Measurements from ENCODE around the gene SPATC1L. TPM values are rescaled to one million over a fixed set of nuclear protein-coding genes. Genes with fewer than 3 reads are reported as not detected.

Gene SPATC1L
- total and polyA plus RNA-seq, 2 of the 8 experiments (the other 6 are each of a cell fraction or from before 2014, with no cell fraction given): 24.9 to 50.0 TPM

DNA sequence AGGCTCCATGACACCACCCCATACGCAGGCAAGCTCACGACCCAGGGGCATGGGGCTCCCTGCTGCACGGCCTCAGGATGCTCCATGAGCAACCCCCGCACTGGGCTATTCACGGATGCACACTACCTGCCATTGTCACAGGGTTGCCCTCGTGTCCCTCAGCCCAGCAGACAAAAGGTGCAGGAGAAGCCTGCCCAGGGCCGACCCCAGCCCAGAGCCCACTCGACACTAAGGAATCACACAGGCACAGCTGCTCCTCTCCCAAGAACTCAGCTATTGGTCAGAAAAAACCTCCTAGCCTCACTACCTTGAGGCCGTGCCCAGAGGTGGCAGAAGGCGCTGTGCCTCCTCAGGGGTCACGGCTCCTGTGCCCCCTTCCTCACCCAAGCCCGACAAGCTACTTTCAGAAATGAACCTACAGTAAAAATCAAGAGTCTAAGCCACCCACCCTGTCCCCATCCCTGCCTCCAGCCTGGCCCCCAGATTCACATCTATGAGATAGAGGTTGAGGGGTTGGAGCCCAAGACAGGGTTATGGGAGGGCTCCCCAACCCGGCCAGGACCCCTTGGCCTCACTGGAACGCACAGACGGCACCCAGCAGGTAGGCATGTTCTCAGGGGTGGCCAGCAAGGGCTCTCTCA lies 6.4 kb upstream of the SPATC1L start:
- ChIA-PET CTCF (ENCODE audit: partially characterized antibody) (interaction anchor here (1.2 to 1.5 kb wide), 2 partner anchors 43 to 48 kb away, joined by 3 to 5 read pairs; no protein-coding TSS in a partner anchor), POLR2A (ENCODE audit: partially characterized antibody) (interaction anchor here (0.9 kb wide), 1 partner anchor 10 kb away, joined by 3 read pairs; no protein-coding TSS in a partner anchor)
- no peak overlapping the region for H2BK120ac ChIP-seq (replicated peaks; ENCODE audit: low read depth, low read length)
- no peak overlapping the region for H3K4me3 ChIP-seq (ENCODE audit: extremely low read depth in 1 of 4, insufficient read depth in 2 of 4, low read depth in 3 of 4, low read length in 4 of 4)
- DNase-seq (ENCODE audit: low read depth in 1 of 2, low spot score in 2 of 2) (no peak), FAIRE-seq (no peak)
- H3K79me2 ChIP-seq (ENCODE audit: control insufficient read depth in 1 of 2, insufficient read depth in 2 of 2, low read length in 2 of 2): no peaks in the 10 kb centered on the region
- TF ChIP-seq CTBP2 (IDR thresholded peaks at IDR 0.05; ENCODE audit: borderline replicate concordance, insufficient read depth, insufficient read length, low read length): no peak
- no peak overlapping the region for H2BK12ac ChIP-seq (ENCODE audit: low read depth, low read length)
- no peak overlapping the region for H2AFZ ChIP-seq (ENCODE audit: low read length)
- no peaks in the 10 kb centered on the region; the same call in 1 of the 2 replicates for H3K79me1 ChIP-seq (ENCODE audit: low read depth, low read length)
- H4K8ac ChIP-seq (ENCODE audit: extremely low read depth, insufficient read depth, low read length): 0 out of 2 replicates have a peak overlapping the region, but pooled peaks have one; percentile 25
- no peak overlapping the region for H3K9ac ChIP-seq (replicated peaks in 1 of 4; ENCODE audit: extremely low read depth in 1 of 4, low read depth in 3 of 4, low read length in 3 of 4)
- no peak overlapping the region for H3K23ac ChIP-seq (ENCODE audit: insufficient read length)
- no peaks in the 10 kb centered on the region for H3K27me3 ChIP-seq (replicated peaks in 1 of 4; ENCODE audit: control insufficient read depth in 3 of 4, extremely low read depth in 1 of 4, insufficient read depth in 3 of 4, low read length in 3 of 4)
- no peak overlapping the region for H3K18ac ChIP-seq (ENCODE audit: extremely low read depth, low read length)
- H4K91ac ChIP-seq (replicated peaks; ENCODE audit: insufficient read length, low read length): no peak overlapping the region
- H2BK5ac ChIP-seq (ENCODE audit: low read depth, low read length): no peak overlapping the region
- no peak overlapping the region for H3K56ac ChIP-seq (replicated peaks; ENCODE audit: insufficient read length, low read depth, low read length)
- WGBS, 2 experiments (ENCODE audit: extremely low coverage in 1 of 2, insufficient coverage in 1 of 2, insufficient read length in 1 of 2, insufficient replicate concordance in 2 of 2, low coverage in 1 of 2, low lambda C conversion rate in 2 of 2, missing lambda C conversion rate in 1 of 2): 94% methylated on average over 14 of the region's 15 CpGs; no CpG with 5 or more reads in 1 of the 2 experiments
- peaks cover 6 to 26% (median 17%) of the 10 kb centered on the region in 4 experiments; a peak in 7 of 8 replicates for H3K36me3 ChIP-seq (ENCODE audit: control insufficient read depth in 2 of 4, insufficient read depth in 4 of 4, low read length in 3 of 4)
- no peak overlapping the region for H3K4ac ChIP-seq (replicated peaks; ENCODE audit: insufficient read length, low read depth, low read length)
- H3K27ac ChIP-seq (ENCODE audit: low read depth, low read length): no peak overlapping the region
- no peak overlapping the region for H2AK5ac ChIP-seq (ENCODE audit: low read depth, low read length)
- no peak overlapping the region for H3K4me2 ChIP-seq (ENCODE audit: insufficient read depth in 1 of 2, low read depth in 2 of 2, low read length in 2 of 2)
- H3K9me3 ChIP-seq (ENCODE audit: insufficient read depth in 2 of 2, low read depth in 1 of 2, low read length in 1 of 2): no peaks in the 10 kb centered on the region
- H3K14ac ChIP-seq (ENCODE audit: insufficient read length): no peak overlapping the region
- H4K20me1 ChIP-seq (replicated peaks in 1 of 2; ENCODE audit: control insufficient read depth in 1 of 2, insufficient read depth in 2 of 2, low read length in 2 of 2): peaks cover 2 to 14% of the 10 kb centered on the region in 2 experiments
- H2BK20ac ChIP-seq (ENCODE audit: low read length): no peak overlapping the region
- H4K5ac ChIP-seq (ENCODE audit: insufficient read length, low read depth, low read length): no peak overlapping the region
- H3K4me1 ChIP-seq (replicated peaks in 1 of 4; ENCODE audit: control insufficient read depth in 3 of 4, insufficient read depth in 4 of 4, low read length in 3 of 4): peaks cover 0 to 9% (median 0%) of the 10 kb centered on the region in 4 experiments; a peak in 3 of 7 replicates
- H2BK15ac ChIP-seq (ENCODE audit: low read length): no peak overlapping the region
- no peaks in the 10 kb centered on the region for H3K23me2 ChIP-seq (ENCODE audit: low read depth, low read length)
